Measurements from ENCODE around the gene MRPS26.

GRCh38 chr20:3021327-3021726 lies 24.5 kb upstream of the MRPS26 start:
- TF ChIP-seq POLR2A (IDR thresholded peaks at IDR 0.05) (no peak), CTCF (IDR thresholded peaks at IDR 0.05) (no peak), EP300 (IDR thresholded peaks at IDR 0.05; ENCODE audit: low read depth) (no peak)

All from transverse colon (tissue), 3 donors.